Osteoblast (primary cell): ENCODE data around the gene SON. TPM values are rescaled to one million over a fixed set of nuclear protein-coding genes. Genes with fewer than 3 reads are reported as not detected.

Experiments used
- DNase-seq: peaks from one replicate; pipeline ENCODE4 v3.0.0; 2011; ENCODE audit warnings: low spot score, mixed read lengths; ENCODE audit not compliant: insufficient read length; ENCODE audit errors: missing footprints
- H2AFZ ChIP-seq: 2 replicates; pipeline ENCODE4 v1.6.0; 2011; ENCODE audit warnings: mild to moderate bottlenecking, low read length
- H3K27ac ChIP-seq: 2 replicates; pipeline ENCODE4 v1.5.1; 2011; ENCODE audit warnings: mild to moderate bottlenecking, low read depth, low read length, moderate library complexity
- H3K27me3 ChIP-seq: 2 replicates; pipeline ENCODE4 v1.6.0; 2012; ENCODE audit warnings: mild to moderate bottlenecking, control low read depth, inconsistent platforms, low read length, moderate library complexity; ENCODE audit not compliant: insufficient read depth
- H3K36me3 ChIP-seq: 2 replicates; pipeline ENCODE4 v1.5.1; 2011; ENCODE audit warnings: mild to moderate bottlenecking, low read length, control low read depth, moderate library complexity; ENCODE audit not compliant: insufficient read depth
- H3K4me1 ChIP-seq: 2 replicates; pipeline ENCODE4 v1.5.1; 2011; ENCODE audit warnings: mild to moderate bottlenecking, low read length, control low read depth, moderate library complexity; ENCODE audit not compliant: insufficient read depth
- H3K4me2 ChIP-seq: 2 replicates; pipeline ENCODE4 v1.6.0; 2011; ENCODE audit warnings: mild to moderate bottlenecking, low read length; ENCODE audit not compliant: insufficient read depth
- H3K4me3 ChIP-seq: fragments of 200-600 bp; sonication (generic); 3 replicates; pipeline ENCODE4 v1.5.1; 2012; ENCODE audit warnings: mild to moderate bottlenecking, low read length, inconsistent platforms; ENCODE audit not compliant: insufficient read depth
- H3K79me2 ChIP-seq: 2 replicates; pipeline ENCODE4 v1.6.0; 2012; ENCODE audit warnings: mild to moderate bottlenecking, low read length, control low read depth, inconsistent platforms; ENCODE audit not compliant: insufficient read depth
- H3K9me3 ChIP-seq: 2 replicates; pipeline ENCODE4 v1.5.1; 2011; ENCODE audit warnings: low read depth, low read length, control low read depth
- H4K20me1 ChIP-seq: 2 replicates; pipeline ENCODE4 v1.6.0; 2012; ENCODE audit warnings: mild to moderate bottlenecking, low read length, control low read depth; ENCODE audit not compliant: insufficient read depth
- total RNA-seq: library from RNA; depleted of rRNA; stranded (reverse); fragments of >200 nt; gene quantifications from 2 replicates; pipeline ENCODE4 v1.2.3, GENCODE V29; 2012
- TF ChIP-seq, protein P1 (sequence below): IDR thresholded peaks from 2 replicates; pipeline ENCODE4 v1.5.1; 2011; ENCODE audit warnings: mild to moderate bottlenecking, low read depth, low read length, moderate library complexity; ENCODE audit errors: extremely low read depth

SON gene, protein sequence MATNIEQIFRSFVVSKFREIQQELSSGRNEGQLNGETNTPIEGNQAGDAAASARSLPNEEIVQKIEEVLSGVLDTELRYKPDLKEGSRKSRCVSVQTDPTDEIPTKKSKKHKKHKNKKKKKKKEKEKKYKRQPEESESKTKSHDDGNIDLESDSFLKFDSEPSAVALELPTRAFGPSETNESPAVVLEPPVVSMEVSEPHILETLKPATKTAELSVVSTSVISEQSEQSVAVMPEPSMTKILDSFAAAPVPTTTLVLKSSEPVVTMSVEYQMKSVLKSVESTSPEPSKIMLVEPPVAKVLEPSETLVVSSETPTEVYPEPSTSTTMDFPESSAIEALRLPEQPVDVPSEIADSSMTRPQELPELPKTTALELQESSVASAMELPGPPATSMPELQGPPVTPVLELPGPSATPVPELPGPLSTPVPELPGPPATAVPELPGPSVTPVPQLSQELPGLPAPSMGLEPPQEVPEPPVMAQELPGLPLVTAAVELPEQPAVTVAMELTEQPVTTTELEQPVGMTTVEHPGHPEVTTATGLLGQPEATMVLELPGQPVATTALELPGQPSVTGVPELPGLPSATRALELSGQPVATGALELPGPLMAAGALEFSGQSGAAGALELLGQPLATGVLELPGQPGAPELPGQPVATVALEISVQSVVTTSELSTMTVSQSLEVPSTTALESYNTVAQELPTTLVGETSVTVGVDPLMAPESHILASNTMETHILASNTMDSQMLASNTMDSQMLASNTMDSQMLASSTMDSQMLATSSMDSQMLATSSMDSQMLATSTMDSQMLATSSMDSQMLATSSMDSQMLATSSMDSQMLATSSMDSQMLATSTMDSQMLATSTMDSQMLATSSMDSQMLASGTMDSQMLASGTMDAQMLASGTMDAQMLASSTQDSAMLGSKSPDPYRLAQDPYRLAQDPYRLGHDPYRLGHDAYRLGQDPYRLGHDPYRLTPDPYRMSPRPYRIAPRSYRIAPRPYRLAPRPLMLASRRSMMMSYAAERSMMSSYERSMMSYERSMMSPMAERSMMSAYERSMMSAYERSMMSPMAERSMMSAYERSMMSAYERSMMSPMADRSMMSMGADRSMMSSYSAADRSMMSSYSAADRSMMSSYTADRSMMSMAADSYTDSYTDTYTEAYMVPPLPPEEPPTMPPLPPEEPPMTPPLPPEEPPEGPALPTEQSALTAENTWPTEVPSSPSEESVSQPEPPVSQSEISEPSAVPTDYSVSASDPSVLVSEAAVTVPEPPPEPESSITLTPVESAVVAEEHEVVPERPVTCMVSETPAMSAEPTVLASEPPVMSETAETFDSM (N-terminal part only)
- 109 and 137 TPM in 2 replicates for total RNA-seq

DNA sequence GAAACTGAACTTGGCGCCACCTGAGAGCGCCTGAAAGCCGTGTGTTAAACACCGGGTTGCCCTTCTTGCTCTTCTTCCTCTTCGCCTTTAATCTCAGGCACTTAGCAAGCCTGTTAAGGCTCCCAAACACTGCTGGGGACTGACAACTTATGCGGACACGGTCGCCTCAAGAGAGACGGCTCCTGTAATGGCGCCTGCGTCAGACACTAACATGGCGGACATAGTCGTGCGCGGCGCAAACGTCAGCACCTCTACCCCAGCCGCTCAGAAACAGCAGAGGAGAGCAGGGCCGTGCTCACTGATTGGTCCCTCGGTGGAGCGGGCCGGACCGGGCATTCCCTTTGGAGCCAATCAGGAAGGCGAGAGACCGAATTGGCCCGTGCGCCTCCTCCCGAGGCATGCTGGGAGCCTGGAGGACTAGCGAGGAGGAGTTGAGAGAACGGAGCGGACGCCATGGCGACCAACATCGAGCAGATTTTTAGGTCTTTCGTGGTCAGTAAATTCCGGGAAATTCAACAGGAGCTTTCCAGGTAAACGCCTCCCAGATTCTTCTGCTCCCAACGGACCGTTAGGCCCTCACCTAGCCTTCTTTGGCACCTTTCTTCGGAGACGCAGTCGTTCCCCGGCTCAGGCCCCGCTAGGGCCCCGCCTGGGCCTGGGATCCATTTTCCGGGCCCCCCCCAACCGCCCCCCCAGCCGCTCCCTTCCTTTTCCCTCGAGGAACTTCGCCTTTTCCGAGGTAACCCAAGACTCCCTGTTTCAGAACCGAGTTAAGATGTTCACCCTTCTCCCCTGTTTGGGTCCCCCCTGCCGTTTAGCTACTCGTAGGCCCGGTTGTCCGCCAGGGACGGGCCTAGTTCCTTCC is at the start of gene SON:
Gene SON, plus strand, starts transcription at position 399 of the 865 bp plus-strand sequence. Its CDS starts 55 bp downstream, at position 454.
- TF ChIP-seq, protein P1, sequence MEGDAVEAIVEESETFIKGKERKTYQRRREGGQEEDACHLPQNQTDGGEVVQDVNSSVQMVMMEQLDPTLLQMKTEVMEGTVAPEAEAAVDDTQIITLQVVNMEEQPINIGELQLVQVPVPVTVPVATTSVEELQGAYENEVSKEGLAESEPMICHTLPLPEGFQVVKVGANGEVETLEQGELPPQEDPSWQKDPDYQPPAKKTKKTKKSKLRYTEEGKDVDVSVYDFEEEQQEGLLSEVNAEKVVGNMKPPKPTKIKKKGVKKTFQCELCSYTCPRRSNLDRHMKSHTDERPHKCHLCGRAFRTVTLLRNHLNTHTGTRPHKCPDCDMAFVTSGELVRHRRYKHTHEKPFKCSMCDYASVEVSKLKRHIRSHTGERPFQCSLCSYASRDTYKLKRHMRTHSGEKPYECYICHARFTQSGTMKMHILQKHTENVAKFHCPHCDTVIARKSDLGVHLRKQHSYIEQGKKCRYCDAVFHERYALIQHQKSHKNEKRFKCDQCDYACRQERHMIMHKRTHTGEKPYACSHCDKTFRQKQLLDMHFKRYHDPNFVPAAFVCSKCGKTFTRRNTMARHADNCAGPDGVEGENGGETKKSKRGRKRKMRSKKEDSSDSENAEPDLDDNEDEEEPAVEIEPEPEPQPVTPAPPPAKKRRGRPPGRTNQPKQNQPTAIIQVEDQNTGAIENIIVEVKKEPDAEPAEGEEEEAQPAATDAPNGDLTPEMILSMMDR = no peak
- Histone ChIP-seq H3K27ac (peak within 1 kb of the TSS; percentile 100), H3K4me3 (peak within 1 kb of the TSS; percentile 86), H3K27me3 (no peaks in the 10 kb centered on the region), H2AFZ (peak within 1 kb of the TSS; percentile 90), H4K20me1 (peaks cover 31% of the 10 kb centered on the region), H3K36me3 (peaks cover 24% of the 10 kb centered on the region), H3K9me3 (no peaks in the 10 kb centered on the region), H3K4me1 (peaks cover 34% of the 10 kb centered on the region), H3K4me2 (peak within 1 kb of the TSS; percentile 92), H3K79me2 (peaks cover 81% of the 10 kb centered on the region)
- peak; percentile 96 for DNase-seq

DNA sequence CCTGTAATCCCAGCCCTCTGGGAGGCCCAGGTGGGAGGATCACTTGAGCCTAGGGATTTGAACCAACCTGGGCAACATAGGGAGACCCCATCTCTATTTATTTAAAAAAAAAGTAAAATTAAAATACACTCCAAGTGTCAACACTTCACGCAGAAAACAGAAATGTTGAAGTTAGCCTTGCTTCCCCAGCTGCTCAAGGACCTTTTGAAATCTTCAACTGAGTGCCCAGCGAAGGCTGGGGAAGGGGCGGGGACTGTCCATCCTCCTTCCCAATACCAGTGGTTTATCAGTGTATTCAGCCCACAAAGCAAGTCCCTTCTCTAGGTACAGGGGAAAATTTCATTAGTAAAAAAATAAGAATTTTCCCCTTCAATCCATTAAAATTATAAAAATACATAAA is 49.1 kb upstream of the SON start:
- TF ChIP-seq, protein P1 = no peak
- no peak overlapping the region for H3K27ac ChIP-seq
- H3K36me3 ChIP-seq = no peaks in the 10 kb centered on the region
- H3K4me1 ChIP-seq = peaks cover 6% of the 10 kb centered on the region
- no peaks in the 10 kb centered on the region for H4K20me1 ChIP-seq
- DNase-seq = no peak
- peaks cover 12% of the 10 kb centered on the region for H3K27me3 ChIP-seq
- no peak overlapping the region for H2AFZ ChIP-seq
- no peak overlapping the region for H3K4me2 ChIP-seq
- H3K79me2 ChIP-seq = no peaks in the 10 kb centered on the region
- H3K9me3 ChIP-seq = no peaks in the 10 kb centered on the region
- H3K4me3 ChIP-seq = no peak overlapping the region

DNA sequence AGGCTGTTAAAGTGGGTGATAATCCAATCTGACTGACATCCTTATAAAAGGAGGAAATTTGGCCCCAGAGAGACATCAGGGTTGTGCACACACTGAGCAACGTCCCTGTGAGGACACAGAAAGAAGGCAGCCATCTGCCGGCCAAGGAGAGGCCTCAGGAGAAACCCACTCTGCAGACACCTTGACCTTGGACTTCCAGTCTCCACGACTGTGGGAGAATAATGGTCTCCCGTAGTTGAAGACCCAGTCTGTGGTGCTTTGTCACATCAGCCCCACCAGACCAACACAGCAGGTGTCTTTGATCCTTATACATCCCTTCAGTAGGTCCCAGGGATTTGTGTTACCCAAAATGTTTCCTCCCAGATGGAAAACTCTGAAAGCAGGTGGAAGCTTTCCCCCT is 47.1 kb upstream of the SON start:
- H3K4me2 ChIP-seq = no peak overlapping the region
- no peaks in the 10 kb centered on the region for H4K20me1 ChIP-seq
- H3K36me3 ChIP-seq = no peaks in the 10 kb centered on the region
- no peak overlapping the region for H2AFZ ChIP-seq
- no peak overlapping the region for H3K4me3 ChIP-seq
- H3K79me2 ChIP-seq = no peaks in the 10 kb centered on the region
- peaks cover 5% of the 10 kb centered on the region for H3K4me1 ChIP-seq
- DNase-seq = no peak
- no peak overlapping the region for H3K27ac ChIP-seq
- no peaks in the 10 kb centered on the region for H3K9me3 ChIP-seq
- peaks cover 12% of the 10 kb centered on the region for H3K27me3 ChIP-seq
- TF ChIP-seq, protein P1 = no peak
